Lung (tissue), 12 donors: ENCODE results near the gene DNAH10. TPM values are rescaled to one million over a fixed set of nuclear protein-coding genes. Genes with fewer than 3 reads are reported as not detected.

Experiments used
- ATAC-seq: fragments of 200-7000 bp; cut with Tn5 transposase; one replicate; pipeline ENCODE4 v1.9.1; 2020; ENCODE audit warnings: moderate number of reproducible peaks; ENCODE audit not compliant: insufficient read depth, low FRiP score
- DNase-seq, 3 donors: peaks; one replicate each; pipeline ENCODE4 v3.0.0-alpha.2; 2013 to 2017
- H3K27ac ChIP-seq, 2 donors: one replicate each; pipeline ENCODE4 v1.5.1; 2013; ENCODE audit warnings: mild to moderate bottlenecking in 2 of 2, moderate library complexity in 2 of 2, control low read depth in 1 of 2, inconsistent platforms in 1 of 2, low read depth in 1 of 2, low read length in 1 of 2
- H3K27me3 ChIP-seq, 3 donors: one replicate each; pipeline ENCODE4 v1.5.1; 2013; ENCODE audit warnings: low read length in 2 of 3; ENCODE audit not compliant: control insufficient read depth in 3 of 3, insufficient read depth in 3 of 3
- H3K36me3 ChIP-seq, 4 donors: one replicate each; pipeline ENCODE4 v1.5.1; 2013; ENCODE audit warnings: low read length in 4 of 4, mild to moderate bottlenecking in 1 of 4, moderate library complexity in 1 of 4; ENCODE audit not compliant: control insufficient read depth in 4 of 4, insufficient read depth in 4 of 4
- H3K4me1 ChIP-seq, 5 donors: one replicate each; pipeline ENCODE4 v1.5.1; 2013; ENCODE audit warnings: low read length in 5 of 5, mild to moderate bottlenecking in 2 of 5, moderate library complexity in 1 of 5; ENCODE audit not compliant: control insufficient read depth in 5 of 5, insufficient read depth in 5 of 5
- H3K4me3 ChIP-seq: one replicate; pipeline ENCODE4 v1.5.1; 2013; ENCODE audit warnings: mild to moderate bottlenecking, control low read depth, moderate library complexity
- H3K9ac ChIP-seq, 2 donors: one replicate each; pipeline ENCODE4 v1.5.1; 2013; ENCODE audit warnings: low read length in 2 of 2, control low read depth in 1 of 2; ENCODE audit not compliant: insufficient read depth in 1 of 2
- H3K9me3 ChIP-seq, 4 donors: one replicate each; pipeline ENCODE4 v1.5.1; 2013; ENCODE audit warnings: low read length in 3 of 4, mild to moderate bottlenecking in 1 of 4, moderate library complexity in 1 of 4; ENCODE audit not compliant: control insufficient read depth in 4 of 4, insufficient read depth in 3 of 4
- WGBS, 2 donors: extraction: QIAGEN DNeasy Blood & Tissue Kit; methylation state at CpG; one replicate each; pipeline ENCODE4 v1.1.7; 2013; 5-methylcytosine and 5-hydroxymethylcytosine counted together
- polyA plus RNA-seq, 2 donors: library from polyadenylated mRNA; stranded (reverse); fragments of 200-250 nt; gene quantifications; one replicate each; pipeline ENCODE4 v1.2.1, GENCODE V29; 2013
- total RNA-seq, 2 donors: library from RNA; depleted of rRNA in 1 of 2; stranded (reverse); fragments of >200 nt in 1 of 2; gene quantifications; one replicate each; pipeline ENCODE4 v1.2.1, GENCODE V29; 2014 to 2021
- TF ChIP-seq, protein P1 (sequence below): IDR thresholded peaks from 2 replicates; pipeline ENCODE4 v1.5.1; 2012; ENCODE audit warnings: mild to moderate bottlenecking; ENCODE audit errors: control extremely low read depth, extremely low read depth
- donor health status: control.
- donor health status: control.
- donor health status: Bipolar disorder and iron deficiency.
- donor health status: healthy.
- donor health status: DM: yes; HTN: yes; CAD: no.

The DNAH10 gene
- total and polyA plus RNA-seq, 4 donors: 2.0 to 21.7 (median 9.1) TPM

- H3K9ac ChIP-seq: no peak overlapping the region
- no peak overlapping the region for H3K4me3 ChIP-seq
- no peaks in the 10 kb centered on the region for H3K27me3 ChIP-seq
- peaks cover 2 to 30% (median 15%) of the 10 kb centered on the region in 4 donors for H3K36me3 ChIP-seq
- H3K4me1 ChIP-seq: peaks cover 0 to 25% (median 8%) of the 10 kb centered on the region in 5 donors
- no peak overlapping the region for H3K27ac ChIP-seq
- 95 to 98% methylated on average over 9 of the region's 9 CpGs for WGBS, 2 donors
- no peak for ATAC-seq
- TF ChIP-seq, protein P1, sequence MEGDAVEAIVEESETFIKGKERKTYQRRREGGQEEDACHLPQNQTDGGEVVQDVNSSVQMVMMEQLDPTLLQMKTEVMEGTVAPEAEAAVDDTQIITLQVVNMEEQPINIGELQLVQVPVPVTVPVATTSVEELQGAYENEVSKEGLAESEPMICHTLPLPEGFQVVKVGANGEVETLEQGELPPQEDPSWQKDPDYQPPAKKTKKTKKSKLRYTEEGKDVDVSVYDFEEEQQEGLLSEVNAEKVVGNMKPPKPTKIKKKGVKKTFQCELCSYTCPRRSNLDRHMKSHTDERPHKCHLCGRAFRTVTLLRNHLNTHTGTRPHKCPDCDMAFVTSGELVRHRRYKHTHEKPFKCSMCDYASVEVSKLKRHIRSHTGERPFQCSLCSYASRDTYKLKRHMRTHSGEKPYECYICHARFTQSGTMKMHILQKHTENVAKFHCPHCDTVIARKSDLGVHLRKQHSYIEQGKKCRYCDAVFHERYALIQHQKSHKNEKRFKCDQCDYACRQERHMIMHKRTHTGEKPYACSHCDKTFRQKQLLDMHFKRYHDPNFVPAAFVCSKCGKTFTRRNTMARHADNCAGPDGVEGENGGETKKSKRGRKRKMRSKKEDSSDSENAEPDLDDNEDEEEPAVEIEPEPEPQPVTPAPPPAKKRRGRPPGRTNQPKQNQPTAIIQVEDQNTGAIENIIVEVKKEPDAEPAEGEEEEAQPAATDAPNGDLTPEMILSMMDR: no peak
- DNase-seq: no peak
- H3K9me3 ChIP-seq: peaks cover 0 to 5% (median 1%) of the 10 kb centered on the region in 4 donors
These were observed 178.9 kb downstream of the DNAH10 start for GRCh38 chr12:123941000-123941399.

DNA sequence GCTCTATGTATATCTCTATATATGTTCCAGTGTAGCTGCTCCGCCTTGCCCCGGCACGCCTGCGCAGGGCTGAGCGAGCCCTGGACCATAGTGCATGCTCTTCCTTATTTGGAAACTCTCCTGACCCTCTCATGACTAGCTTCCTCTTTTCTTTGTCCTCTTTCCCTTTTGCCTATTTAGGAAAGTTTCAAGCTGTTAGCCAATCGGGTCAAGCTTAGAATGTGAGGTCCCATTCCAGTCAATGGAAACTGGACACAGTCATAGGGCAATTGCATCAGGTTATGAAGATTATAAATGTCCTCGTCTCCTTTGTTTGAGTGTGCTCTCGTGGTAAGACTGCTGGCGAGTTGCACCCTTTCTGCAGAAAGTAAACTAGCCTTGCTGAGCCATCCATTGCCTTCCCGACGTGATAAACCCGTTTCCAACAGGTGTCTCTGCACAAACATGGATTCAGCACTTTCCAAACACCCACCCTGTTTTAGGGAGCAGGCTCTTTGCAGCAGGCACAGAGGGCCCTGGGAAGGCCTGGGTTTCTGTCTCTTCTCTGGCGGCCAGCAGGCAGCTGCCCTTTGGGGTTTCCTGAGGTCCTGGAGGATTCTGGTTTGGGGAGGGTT lies 179.6 kb downstream of the DNAH10 start:
- ATAC-seq (no peak), DNase-seq (no peak)
- TF ChIP-seq, protein P1: no peak
- 77 to 83% methylated on average over 13 of the region's 13 CpGs for WGBS, 2 donors
- Histone ChIP-seq H3K4me3 (no peak overlapping the region), H3K9me3 (peaks cover 0 to 5% (median 1%) of the 10 kb centered on the region in 4 donors), H3K4me1 (peaks cover 0 to 29% (median 8%) of the 10 kb centered on the region in 5 donors), H3K36me3 (peaks cover 2 to 26% (median 12%) of the 10 kb centered on the region in 4 donors), H3K27me3 (no peaks in the 10 kb centered on the region), H3K9ac (no peak overlapping the region), H3K27ac (no peak overlapping the region)

DNA sequence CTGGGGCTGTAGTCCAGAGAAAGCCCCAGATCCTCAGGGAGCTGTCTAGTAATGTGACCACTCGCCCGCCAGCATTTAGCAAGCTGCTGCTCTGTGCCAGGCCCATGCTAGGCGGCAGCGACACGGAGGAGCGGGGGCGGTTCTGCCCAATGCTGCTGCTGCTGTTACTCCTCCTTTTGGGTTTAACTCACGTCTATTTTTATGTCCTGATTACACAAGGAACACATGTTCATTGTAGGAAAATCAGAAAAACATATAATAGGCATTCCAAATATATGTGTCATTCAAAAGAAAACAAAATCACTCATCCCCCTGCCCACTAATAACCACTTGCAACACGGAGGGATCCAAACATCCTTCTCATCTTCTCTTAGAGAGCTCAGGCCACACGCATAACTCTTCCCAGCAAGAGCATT lies 180.1 kb downstream of the DNAH10 start:
- H3K27me3 ChIP-seq: no peaks in the 10 kb centered on the region
- H3K9me3 ChIP-seq: peaks cover 0 to 5% (median 1%) of the 10 kb centered on the region in 4 donors
- H3K9ac ChIP-seq: no peak overlapping the region
- 89 to 94% methylated on average over 10 of the region's 10 CpGs for WGBS, 2 donors
- peaks cover 0 to 29% (median 8%) of the 10 kb centered on the region in 5 donors for H3K4me1 ChIP-seq
- H3K4me3 ChIP-seq: no peak overlapping the region
- DNase-seq (no peak), ATAC-seq (no peak)
- TF ChIP-seq, protein P1: no peak
- H3K27ac ChIP-seq: no peak overlapping the region
- H3K36me3 ChIP-seq: peaks cover 2 to 21% (median 12%) of the 10 kb centered on the region in 4 donors
